Left ventricle myocardium inferior (tissue), 1 donor: ENCODE measurements around the gene NUP160. TPM values are rescaled to one million over a fixed set of nuclear protein-coding genes. Genes with fewer than 3 reads are reported as not detected.
"Not testable (repeated sequence)": the region's sequence is repeated elsewhere in the genome, so short reads cannot be mapped to it uniquely, and the experiment has no call there.

Experiments
- DNase-seq: peaks from one replicate; pipeline ENCODE4 v3.0.0-alpha.2; 2020
- H3K27ac ChIP-seq: fragments of 200-600 bp; replicated peaks from 2 replicates; pipeline ENCODE4 v1.8.0; 2021
- H3K27me3 ChIP-seq: fragments of 200-600 bp; 2 replicates; pipeline ENCODE4 v1.8.0; 2021; ENCODE audit warnings: low read depth
- H3K36me3 ChIP-seq: fragments of 200-600 bp; 2 replicates; pipeline ENCODE4 v1.8.0; 2021
- H3K4me1 ChIP-seq: fragments of 200-600 bp; 2 replicates; pipeline ENCODE4 v1.8.0; 2021
- H3K4me3 ChIP-seq: fragments of 200-600 bp; 2 replicates; pipeline ENCODE4 v1.8.0; 2021; ENCODE audit warnings: mild to moderate bottlenecking, moderate library complexity
- H3K9me3 ChIP-seq: fragments of 200-600 bp; replicated peaks from 2 replicates; pipeline ENCODE4 v1.8.0; 2021
- intact Hi-C: fragments of 100-400 bp; cut with micrococcal nuclease; formaldehyde crosslinking; loops from one replicate; pipeline ENCODE4 v1.11.0; 2022
- total RNA-seq: library from RNA; stranded (reverse); fragmentation: NEBNext Ultra II Directional; extraction: Animal tissue kit (Norgen Biotek cat#: 25700); gene quantifications from one replicate; pipeline ENCODE4 v1.2.1, GENCODE V29; 2021
- TF ChIP-seq, protein P1 (sequence below): fragments of 200-600 bp; IDR thresholded peaks from 2 replicates; pipeline ENCODE4 v1.8.0; 2021; ENCODE audit warnings: antibody characterized with exemption, mild to moderate bottlenecking, borderline replicate concordance
- donor health status: DM: no; HTN: yes; CAD: no; lungs with severe emphysema.

Gene NUP160
- total RNA-seq, 1 donor from 2014 or later = 12.8 TPM

DNA sequence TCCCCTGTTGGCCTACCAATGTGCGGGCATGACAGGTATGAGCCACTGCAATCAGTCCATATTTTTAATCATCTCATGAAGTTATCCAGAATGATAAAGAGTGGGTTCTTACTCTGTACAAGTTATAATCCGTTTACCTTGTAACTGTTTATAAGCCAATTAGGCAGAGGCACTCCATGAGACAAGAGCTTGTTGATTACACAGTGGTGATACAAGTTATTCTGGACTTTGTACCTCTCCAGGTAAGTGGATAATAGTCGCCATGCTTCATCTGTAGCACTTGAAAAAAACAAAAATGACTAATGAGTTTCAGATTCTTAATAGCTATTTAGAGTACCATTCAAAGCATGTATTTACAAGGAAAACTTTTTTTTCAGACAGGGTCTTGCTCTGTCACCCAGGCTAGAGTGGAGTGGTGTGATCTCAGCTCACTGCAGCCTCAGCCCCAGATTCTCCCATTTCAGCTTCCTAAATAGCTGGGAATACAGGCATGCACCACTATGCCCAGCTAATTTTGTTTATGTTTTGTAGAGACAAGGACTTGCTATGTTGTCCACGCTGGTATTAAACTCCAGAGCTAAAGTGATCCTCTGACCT, 63.3 kb downstream of the NUP160 start:
- DNase-seq = no peak
- Histone ChIP-seq H3K27ac (peak overlapping the region; percentile 81), H3K4me1 (peaks cover 49% of the 10 kb centered on the region), H3K36me3 (peaks cover 95% of the 10 kb centered on the region), H3K4me3 (no peak overlapping the region), H3K27me3 (no peaks in the 10 kb centered on the region), H3K9me3 (no peaks in the 10 kb centered on the region)
- intact Hi-C loops = no loop called here
- TF ChIP-seq, protein P1, sequence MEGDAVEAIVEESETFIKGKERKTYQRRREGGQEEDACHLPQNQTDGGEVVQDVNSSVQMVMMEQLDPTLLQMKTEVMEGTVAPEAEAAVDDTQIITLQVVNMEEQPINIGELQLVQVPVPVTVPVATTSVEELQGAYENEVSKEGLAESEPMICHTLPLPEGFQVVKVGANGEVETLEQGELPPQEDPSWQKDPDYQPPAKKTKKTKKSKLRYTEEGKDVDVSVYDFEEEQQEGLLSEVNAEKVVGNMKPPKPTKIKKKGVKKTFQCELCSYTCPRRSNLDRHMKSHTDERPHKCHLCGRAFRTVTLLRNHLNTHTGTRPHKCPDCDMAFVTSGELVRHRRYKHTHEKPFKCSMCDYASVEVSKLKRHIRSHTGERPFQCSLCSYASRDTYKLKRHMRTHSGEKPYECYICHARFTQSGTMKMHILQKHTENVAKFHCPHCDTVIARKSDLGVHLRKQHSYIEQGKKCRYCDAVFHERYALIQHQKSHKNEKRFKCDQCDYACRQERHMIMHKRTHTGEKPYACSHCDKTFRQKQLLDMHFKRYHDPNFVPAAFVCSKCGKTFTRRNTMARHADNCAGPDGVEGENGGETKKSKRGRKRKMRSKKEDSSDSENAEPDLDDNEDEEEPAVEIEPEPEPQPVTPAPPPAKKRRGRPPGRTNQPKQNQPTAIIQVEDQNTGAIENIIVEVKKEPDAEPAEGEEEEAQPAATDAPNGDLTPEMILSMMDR = no peak

DNA sequence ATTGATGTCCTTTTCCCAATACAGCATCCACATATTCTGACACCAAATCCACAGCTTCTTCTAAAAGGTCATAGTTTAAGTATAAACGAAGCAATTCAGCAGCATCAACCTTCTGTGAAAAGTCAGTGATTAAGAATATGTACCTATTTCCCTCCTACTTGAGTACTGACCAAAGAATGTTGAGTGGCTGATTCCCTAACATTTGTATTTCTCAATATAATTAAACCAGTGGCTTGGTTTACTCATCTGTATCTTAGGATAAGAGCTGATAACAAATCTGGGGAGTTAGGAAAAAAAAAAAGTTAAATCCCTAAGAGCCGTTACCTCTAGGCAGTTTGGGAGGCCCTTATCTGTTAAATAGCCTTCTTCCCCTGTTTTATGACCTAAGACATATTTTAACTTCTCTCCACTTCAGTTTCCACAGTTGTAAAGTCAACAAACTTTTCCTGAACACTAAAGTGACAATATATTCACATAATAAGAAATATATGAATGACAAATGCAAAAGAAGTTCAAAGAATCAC, 65.0 kb downstream of the NUP160 start:
- intact Hi-C loops = no loop called here
- no peak for DNase-seq
- peaks cover 63% of the 10 kb centered on the region for H3K4me1 ChIP-seq
- H3K36me3 ChIP-seq = peaks cover 97% of the 10 kb centered on the region
- H3K27ac ChIP-seq = peak overlapping the region; percentile 81
- no peak overlapping the region for H3K4me3 ChIP-seq
- H3K9me3 ChIP-seq = no peaks in the 10 kb centered on the region
- H3K27me3 ChIP-seq = no peaks in the 10 kb centered on the region
- TF ChIP-seq, protein P1 = no peak

DNA sequence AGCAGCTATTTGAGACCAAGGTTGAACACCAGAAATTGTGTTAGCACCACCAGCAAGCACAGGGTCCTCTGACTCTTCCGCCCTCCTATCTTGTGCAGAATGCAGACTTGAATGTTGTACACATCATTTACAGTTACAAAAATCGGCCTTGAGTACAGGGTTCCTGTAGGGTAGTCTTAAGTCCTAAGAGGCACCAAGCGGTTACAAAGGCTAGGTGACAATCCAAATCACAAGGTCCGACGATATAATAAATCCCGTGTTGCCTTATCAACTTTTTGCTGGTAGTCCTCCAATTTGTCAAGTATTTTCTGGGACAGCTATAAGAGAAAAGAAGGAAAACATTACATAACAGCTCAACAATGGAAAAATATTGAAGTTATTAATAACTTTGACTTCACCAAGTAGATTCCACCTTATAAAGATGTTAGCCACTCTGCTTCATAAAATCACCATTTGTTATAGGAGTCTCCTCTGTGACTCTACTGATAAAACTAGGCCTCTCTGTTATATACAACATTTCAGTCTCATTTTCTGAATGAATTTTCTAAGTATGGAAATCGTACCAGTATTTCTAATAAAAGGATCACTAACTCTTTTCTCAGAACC, 69.2 kb downstream of the NUP160 start:
- H3K4me1 ChIP-seq = peaks cover 43% of the 10 kb centered on the region
- H3K27me3 ChIP-seq = no peaks in the 10 kb centered on the region
- intact Hi-C loops = no loop called here
- TF ChIP-seq, protein P1 = no peak
- H3K27ac ChIP-seq = peak overlapping the region; percentile 81
- no peaks in the 10 kb centered on the region for H3K9me3 ChIP-seq
- H3K4me3 ChIP-seq = no peak overlapping the region
- DNase-seq = no peak
- H3K36me3 ChIP-seq = peaks cover 80% of the 10 kb centered on the region

DNA sequence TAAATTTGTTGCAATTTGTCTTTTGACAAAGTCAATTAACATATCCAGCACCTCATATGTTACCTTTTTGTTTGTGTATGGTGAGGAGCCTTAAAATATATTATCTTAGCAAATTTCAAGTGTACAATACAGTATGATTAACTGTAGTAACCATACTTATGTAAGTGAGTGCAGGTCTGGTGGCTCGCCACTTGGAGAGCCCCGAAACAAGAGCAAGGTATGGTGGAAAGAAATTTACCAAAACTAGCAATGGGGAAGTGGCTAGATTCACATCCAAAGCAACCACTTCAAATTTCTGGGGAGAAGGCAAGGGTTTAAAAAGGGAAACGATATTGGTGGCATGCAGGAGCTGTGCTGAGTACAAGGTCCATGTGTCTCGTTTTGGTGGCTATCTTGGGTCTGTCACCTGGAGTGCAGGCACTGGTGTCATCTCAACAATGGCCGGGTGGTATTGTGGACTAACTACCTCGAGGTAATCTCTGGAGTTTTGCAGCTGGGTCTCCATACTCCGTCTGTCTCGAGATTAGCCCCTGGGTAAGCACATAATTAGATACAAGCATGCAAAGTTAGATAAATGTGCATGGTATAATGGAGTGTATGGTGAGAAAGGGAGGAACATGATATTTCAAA, 72.8 kb downstream of the NUP160 start:
- Histone ChIP-seq H3K27ac (peak overlapping the region; percentile 63), H3K4me3 (no peak overlapping the region), H3K9me3 (no peaks in the 10 kb centered on the region), H3K4me1 (peaks cover 42% of the 10 kb centered on the region), H3K36me3 (peaks cover 46% of the 10 kb centered on the region), H3K27me3 (no peaks in the 10 kb centered on the region)
- TF ChIP-seq, protein P1 = no peak
- intact Hi-C loops = no loop called here
- DNase-seq = no peak

DNA sequence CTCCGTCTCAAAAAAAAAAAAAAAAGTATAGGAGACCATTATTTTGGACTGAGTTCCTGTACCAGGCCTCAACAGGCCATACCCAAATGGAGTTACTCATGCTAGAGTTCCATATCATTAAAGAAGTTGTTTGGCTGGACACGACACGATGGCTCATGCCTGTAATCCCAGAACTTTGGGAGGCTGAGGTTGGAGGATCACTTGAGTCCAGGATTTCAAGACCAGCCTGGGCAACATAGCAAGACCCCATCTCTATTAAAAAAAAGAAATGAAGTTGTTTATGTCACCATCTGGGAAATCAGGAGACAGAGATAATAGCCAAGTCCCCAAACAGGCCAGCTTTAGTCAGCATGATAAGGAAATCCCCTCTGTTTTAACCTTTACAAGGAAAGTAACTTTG, 74.3 kb downstream of the NUP160 start:
- no peaks in the 10 kb centered on the region for H3K9me3 ChIP-seq
- H3K4me1 ChIP-seq = peaks cover 34% of the 10 kb centered on the region
- TF ChIP-seq, protein P1 = no peak
- peak overlapping the region; percentile 71 for H3K27ac ChIP-seq
- H3K36me3 ChIP-seq = peaks cover 31% of the 10 kb centered on the region
- intact Hi-C loops = no loop called here
- H3K4me3 ChIP-seq = no peak overlapping the region
- no peaks in the 10 kb centered on the region for H3K27me3 ChIP-seq
- no peak for DNase-seq

DNA sequence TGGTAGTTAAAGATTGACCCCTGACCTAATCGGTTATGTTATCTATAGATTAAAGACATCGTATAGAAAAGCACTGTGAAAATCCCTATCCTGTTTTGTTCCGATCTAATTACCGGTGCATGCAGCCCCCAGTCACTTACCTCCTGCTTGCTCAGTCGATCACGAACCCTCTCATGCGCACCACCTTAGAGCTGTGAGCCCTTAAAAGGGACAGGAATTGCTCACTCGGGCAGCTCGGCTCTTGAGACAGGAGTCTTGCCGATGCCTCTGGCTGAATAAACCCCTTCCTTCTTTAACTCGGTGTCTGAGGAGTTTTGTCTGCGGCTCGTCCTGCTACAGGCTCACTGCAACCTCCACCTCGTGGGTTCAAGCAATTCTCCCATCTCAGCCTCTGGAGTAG, 78.6 kb downstream of the NUP160 start:
- intact Hi-C loops, H3K36me3 ChIP-seq, DNase-seq, H3K27me3 ChIP-seq, H3K4me3 ChIP-seq, H3K9me3 ChIP-seq: not testable (repeated sequence)
- Histone ChIP-seq H3K27ac (peak overlapping the region; percentile 98), H3K4me1 (peaks cover 52% of the 10 kb centered on the region)
